RWPE1 (cell line): ENCODE results near the gene SLC2A9.

ENCODE experiments used
- CTCF ChIA-PET: fragments of 350-600 bp; sonication (Branson Sonifier 250); formaldehyde crosslinking; extraction: SDS; loops from one replicate; lab custom pipeline; 2021; lab: Yijun Ruan, JAX
- POLR2A ChIA-PET: fragments of 400-600 bp; formaldehyde crosslinking; extraction: SDS; loops from one replicate; lab custom pipeline; 2020; ENCODE audit warnings: antibody characterized with exemption; ENCODE audit not compliant: low non-redundant PET; lab: Yijun Ruan, JAX
- DNase-seq: peaks from one replicate; pipeline ENCODE4 v3.0.0; 2012; ENCODE audit warnings: low spot score
- H3K27ac ChIP-seq: fragments of 450-650 bp; 2 replicates; pipeline ENCODE4 v1.5.1; 2017
- TF ChIP-seq, protein P1 (sequence below): fragments of 450-650 bp; conservative IDR thresholded peaks from 2 replicates; pipeline ENCODE4 v1.5.1; 2017; ENCODE audit warnings: low read depth, mild to moderate bottlenecking

Gene SLC2A9

DNA sequence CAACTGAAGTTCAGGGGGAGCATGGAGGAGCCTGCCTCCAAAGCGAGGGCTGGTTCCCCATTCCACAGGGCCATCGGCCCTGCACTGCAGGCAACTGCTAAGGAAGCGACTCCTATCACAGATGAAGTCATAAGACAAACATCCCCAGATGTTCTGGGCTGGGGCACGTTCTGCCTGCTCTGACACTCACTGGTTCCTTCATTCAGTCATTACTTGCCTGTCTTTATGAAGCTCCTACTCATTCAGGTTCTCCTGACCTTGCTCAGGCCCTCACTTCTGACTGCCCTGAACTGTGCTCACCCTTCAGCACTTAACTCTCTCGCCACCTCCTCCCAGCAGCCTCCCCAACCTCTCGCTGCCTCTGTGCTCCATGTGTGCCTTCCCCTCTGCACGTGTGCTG is 2.5 kb upstream of the SLC2A9 start:
- ChIA-PET POLR2A (no interaction called here), CTCF (no interaction called here)
- H3K27ac ChIP-seq, result no peak overlapping the region; the same call in 1 of the 2 replicates
- TF ChIP-seq, protein P1, sequence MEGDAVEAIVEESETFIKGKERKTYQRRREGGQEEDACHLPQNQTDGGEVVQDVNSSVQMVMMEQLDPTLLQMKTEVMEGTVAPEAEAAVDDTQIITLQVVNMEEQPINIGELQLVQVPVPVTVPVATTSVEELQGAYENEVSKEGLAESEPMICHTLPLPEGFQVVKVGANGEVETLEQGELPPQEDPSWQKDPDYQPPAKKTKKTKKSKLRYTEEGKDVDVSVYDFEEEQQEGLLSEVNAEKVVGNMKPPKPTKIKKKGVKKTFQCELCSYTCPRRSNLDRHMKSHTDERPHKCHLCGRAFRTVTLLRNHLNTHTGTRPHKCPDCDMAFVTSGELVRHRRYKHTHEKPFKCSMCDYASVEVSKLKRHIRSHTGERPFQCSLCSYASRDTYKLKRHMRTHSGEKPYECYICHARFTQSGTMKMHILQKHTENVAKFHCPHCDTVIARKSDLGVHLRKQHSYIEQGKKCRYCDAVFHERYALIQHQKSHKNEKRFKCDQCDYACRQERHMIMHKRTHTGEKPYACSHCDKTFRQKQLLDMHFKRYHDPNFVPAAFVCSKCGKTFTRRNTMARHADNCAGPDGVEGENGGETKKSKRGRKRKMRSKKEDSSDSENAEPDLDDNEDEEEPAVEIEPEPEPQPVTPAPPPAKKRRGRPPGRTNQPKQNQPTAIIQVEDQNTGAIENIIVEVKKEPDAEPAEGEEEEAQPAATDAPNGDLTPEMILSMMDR, result no peak
- no peak for DNase-seq

DNA sequence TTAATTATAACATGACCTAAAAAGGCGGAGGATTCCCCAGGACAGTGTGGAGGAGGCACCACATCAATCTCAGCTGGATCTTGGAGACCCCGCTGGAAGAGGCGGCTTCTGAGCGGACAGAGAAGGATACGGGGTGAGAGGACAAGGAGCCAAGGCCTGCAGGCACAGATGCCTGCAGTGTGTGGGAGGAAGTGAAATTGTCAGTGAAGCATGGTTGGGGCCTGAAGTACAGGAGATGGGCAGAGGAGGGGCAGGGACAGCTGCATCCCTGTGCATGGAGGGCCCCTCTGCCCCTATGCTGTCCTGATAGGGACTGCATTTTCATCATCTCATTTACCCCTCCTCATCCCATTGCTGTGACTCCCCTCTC is 1.7 kb upstream of the SLC2A9 start:
- POLR2A ChIA-PET, result no interaction called here
- no peak for DNase-seq
- CTCF ChIA-PET, result no interaction called here
- TF ChIP-seq, protein P1, result no peak
- H3K27ac ChIP-seq, result peak overlapping the region; percentile 98

DNA sequence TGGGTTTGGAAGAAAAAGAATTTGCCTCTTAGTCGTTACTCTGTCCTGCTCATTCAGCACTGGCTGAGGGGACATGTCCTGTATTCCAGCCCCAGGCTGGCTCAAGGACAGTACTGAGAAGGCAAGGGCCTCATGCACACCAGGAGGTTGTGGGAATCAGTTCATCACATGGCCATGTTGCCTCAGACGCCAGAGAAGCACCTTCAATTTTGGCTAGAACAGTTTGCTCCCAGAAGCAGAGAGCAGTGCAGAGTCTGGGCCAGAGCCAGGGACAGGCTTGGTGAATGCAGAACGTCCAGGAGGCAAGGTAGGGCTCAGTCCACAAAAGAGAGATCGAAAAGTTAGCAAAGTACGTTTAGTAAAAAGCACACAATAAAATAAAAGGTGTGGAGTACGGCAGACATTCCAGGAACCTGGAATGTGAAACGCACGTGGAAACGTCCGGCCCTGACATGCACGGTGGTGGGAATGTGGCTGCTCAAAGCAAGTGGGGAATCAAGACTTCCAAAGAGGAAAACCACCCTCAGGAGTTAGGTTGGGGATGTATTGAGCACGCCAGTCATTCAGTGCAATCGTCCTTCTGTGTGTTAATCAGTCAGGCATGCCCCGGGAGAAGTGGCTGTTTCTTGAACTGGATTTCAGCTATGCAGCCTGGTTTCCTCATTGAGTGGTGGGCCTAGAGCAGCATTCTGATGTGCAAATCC is 1.2 kb upstream of the SLC2A9 start:
- ChIA-PET CTCF (no interaction called here), POLR2A (no interaction called here)
- TF ChIP-seq, protein P1, result no peak
- no peak for DNase-seq
- peak overlapping the region; percentile 98 for H3K27ac ChIP-seq

DNA sequence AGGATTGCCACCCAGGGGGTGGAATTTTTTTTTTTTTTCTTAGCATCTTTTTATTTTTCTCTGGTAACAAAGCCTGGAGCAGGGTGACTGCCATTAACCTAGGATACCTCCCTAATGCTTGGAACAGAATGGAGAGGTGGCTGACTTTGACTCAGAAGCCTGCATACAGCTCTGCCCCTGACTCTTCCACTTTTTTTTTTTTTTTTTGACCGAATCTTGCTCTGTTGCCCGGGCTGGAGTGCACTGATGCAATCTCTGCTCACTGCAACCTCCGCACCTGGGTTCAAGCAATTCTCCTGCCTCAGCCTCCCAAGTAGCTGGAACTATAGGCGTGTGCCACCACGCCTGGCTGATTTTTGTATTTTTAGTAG is 341 bp upstream of the SLC2A9 start:
- peak overlapping the region; percentile 98 for H3K27ac ChIP-seq
- no peak for DNase-seq
- TF ChIP-seq, protein P1, result no peak
- ChIA-PET POLR2A (no interaction called here), CTCF (interaction anchor here (1.1 kb wide), 1 partner anchor 258 kb away, joined by 3 read pairs; no protein-coding TSS in a partner anchor)

DNA sequence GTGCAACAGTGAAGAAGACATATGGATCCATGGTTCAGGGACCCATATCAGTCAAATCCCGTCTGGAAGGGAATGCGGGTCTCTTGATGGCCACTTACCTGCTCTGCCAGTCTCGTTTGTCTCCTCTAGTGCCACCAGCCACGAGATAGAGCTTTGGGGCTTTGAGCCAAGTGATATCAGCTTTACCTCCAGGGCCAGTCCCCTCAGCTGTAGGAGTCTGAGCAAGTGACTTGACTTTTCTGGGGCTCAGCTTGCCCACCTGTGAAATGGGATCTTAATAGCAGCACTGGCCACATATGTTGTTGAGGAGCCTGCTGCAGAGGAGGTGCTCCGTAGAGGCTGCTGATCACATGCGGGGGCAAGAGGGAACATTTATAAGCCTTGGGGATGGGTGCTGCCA is 1.2 kb downstream of the SLC2A9 start:
- ChIA-PET POLR2A (no interaction called here), CTCF (no interaction called here)
- DNase-seq, result no peak
- TF ChIP-seq, protein P1, result no peak
- H3K27ac ChIP-seq, result peak overlapping the region; percentile 98

DNA sequence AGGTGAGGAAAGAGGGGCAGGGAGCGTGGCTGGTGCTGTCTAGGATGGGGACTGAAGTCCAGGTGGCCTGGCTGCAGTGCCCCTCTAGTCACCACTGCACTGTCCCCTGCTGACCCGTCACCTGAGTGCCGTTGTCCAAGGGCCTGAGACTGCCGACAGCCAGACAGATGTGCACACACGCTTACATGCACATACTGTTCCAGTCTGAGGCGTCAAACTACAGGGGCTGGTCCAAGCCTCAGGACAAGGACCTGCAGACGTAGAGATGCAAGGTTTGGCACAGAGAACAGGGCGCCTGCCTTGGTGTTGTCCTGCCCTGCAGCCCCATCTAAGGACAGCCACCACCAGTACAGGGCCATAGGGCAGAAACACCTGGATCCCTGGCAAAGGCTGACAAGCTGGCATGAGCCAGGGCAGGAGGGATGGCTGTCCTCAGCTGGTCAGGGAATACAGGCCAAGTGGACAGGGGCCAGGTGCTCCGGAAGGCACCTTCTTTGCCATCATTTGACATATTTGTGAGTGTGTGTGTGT is 1.7 kb downstream of the SLC2A9 start:
- CTCF ChIA-PET, result interaction anchor here (0.6 to 0.8 kb wide), 2 partner anchors 18 to 1375 kb away, joined by 3 to 7 read pairs; no protein-coding TSS in a partner anchor
- POLR2A ChIA-PET, result no interaction called here
- TF ChIP-seq, protein P1, result no peak
- DNase-seq, result no peak
- peak overlapping the region; percentile 98 for H3K27ac ChIP-seq
